HepG2 (cell line): ENCODE data around the gene ATP6V1G2. TPM values are rescaled to one million over a fixed set of nuclear protein-coding genes. Genes with fewer than 3 reads are reported as not detected.

Experiments used
- ATAC-seq: fragments of 200-7000 bp; cut with Tn5 transposase; 3 replicates; pipeline ENCODE4 v1.9.1; 2020; ENCODE audit warnings: mild to moderate bottlenecking, moderate library complexity
- BruUV-seq: library from RNA; stranded (reverse); fragments of 400-500 nt; replicated peaks from 2 replicates; lab custom pipeline; 2021; lab: Mats Ljungman, UMichigan
- CTCF ChIA-PET: fragments of 300-600 bp; formaldehyde crosslinking; extraction: SDS; loops from one replicate; lab custom pipeline; 2021; ENCODE audit warnings: low total read pairs, inconsistent platforms, low intra/inter-chr PET ratio; lab: Yijun Ruan, JAX
- POLR2A ChIA-PET: fragments of 350-600 bp; sonication (Branson Sonifier 250); formaldehyde crosslinking; loops from one replicate; lab custom pipeline; 2020; ENCODE audit warnings: antibody characterized with exemption, inconsistent platforms; lab: Yijun Ruan, JAX
- DNase-seq: peaks from one replicate; pipeline ENCODE4 v3.0.0-alpha.2; 2015; ENCODE audit warnings: low spot score
- FAIRE-seq: peaks from 3 replicates; lab custom pipeline; 2011; peaks lifted over from hg19 to GRCh38; lab: Jason Lieb, UNC
- H2AFZ ChIP-seq: one replicate; pipeline ENCODE4 v1.6.1; 2011; ENCODE audit warnings: low read length, inconsistent platforms
- H3K27ac ChIP-seq: fragments of 300-600 bp; 3 replicates; pipeline ENCODE4 v1.8.0; 2011; ENCODE audit warnings: mixed run types, mild to moderate bottlenecking, mixed read lengths, low read length, inconsistent platforms; ENCODE audit not compliant: insufficient read depth; ENCODE audit errors: extremely low read length
- H3K27me3 ChIP-seq, 2 experiments: fragments of 200-600 bp in 1 of 2; 2 replicates in 1 of 2; 3 replicates in 1 of 2; pipeline versions ENCODE4 v1.6.0 to v1.8.0; 2011; ENCODE audit warnings: low read length in 2 of 2, mild to moderate bottlenecking in 2 of 2, moderate library complexity in 2 of 2, inconsistent platforms in 1 of 2; ENCODE audit not compliant: insufficient read depth in 2 of 2, control insufficient read depth in 1 of 2
- H3K36me3 ChIP-seq, 2 experiments: fragments of 200-600 bp in 1 of 2; replicated peaks in 1 of 2; 2 replicates in 1 of 2; 3 replicates in 1 of 2; pipeline versions ENCODE4 v1.5.1 to v1.8.0; 2011; ENCODE audit warnings: low read length in 2 of 2, inconsistent platforms in 1 of 2; ENCODE audit not compliant: insufficient read depth in 2 of 2, control insufficient read depth in 1 of 2
- H3K4me1 ChIP-seq: 2 replicates; pipeline ENCODE4 v1.5.1; 2012; ENCODE audit warnings: low read length, inconsistent platforms; ENCODE audit not compliant: insufficient read depth
- H3K4me2 ChIP-seq: 2 replicates; pipeline ENCODE4 v1.6.0; 2011; ENCODE audit warnings: low read depth, low read length, inconsistent platforms
- H3K4me3 ChIP-seq, 3 experiments: fragments of 200-600 bp in 1 of 3; sonication (generic), shearing (Covaris generic) in 1 of 3; replicated peaks in 1 of 3; 2 replicates each; pipeline ENCODE4 v1.5.1; 2011 to 2016; ENCODE audit warnings: low read length in 3 of 3, inconsistent platforms in 2 of 3, low read depth in 2 of 3, mild to moderate bottlenecking in 2 of 3, control low read depth in 1 of 3, mixed read lengths in 1 of 3; ENCODE audit not compliant: insufficient read depth in 1 of 3
- H3K79me2 ChIP-seq: one replicate; pipeline ENCODE4 v1.6.1; 2011; ENCODE audit warnings: low read length, inconsistent platforms; ENCODE audit not compliant: insufficient read depth
- H3K9ac ChIP-seq: 2 replicates; pipeline ENCODE4 v1.6.0; 2011; ENCODE audit warnings: mild to moderate bottlenecking, low read depth, low read length, inconsistent platforms; ENCODE audit not compliant: insufficient read depth
- H3K9me3 ChIP-seq: 2 replicates; pipeline ENCODE4 v1.5.1; 2012; ENCODE audit warnings: mild to moderate bottlenecking, low read length
- H4K20me1 ChIP-seq: 2 replicates; pipeline ENCODE4 v1.6.0; 2011; ENCODE audit warnings: inconsistent platforms, mild to moderate bottlenecking, low read length, moderate library complexity; ENCODE audit not compliant: insufficient read depth
- CHCHD3 ChIP-seq: sonication (generic); formaldehyde crosslinking; IDR thresholded peaks from 2 replicates; pipeline ENCODE4 v1.8.0; 2022; ENCODE audit warnings: mild to moderate bottlenecking, missing genetic modification reagents, moderate library complexity
- CREB3 ChIP-seq: sonication (generic); formaldehyde crosslinking; IDR thresholded peaks from 2 replicates; pipeline ENCODE4 v1.5.0; 2020; ENCODE audit warnings: missing genetic modification reagents
- FUBP1 ChIP-seq: sonication (generic); formaldehyde crosslinking; IDR thresholded peaks from 2 replicates; pipeline ENCODE4 v1.5.1; 2020; ENCODE audit warnings: missing genetic modification reagents, mild to moderate bottlenecking, borderline replicate concordance
- HNF1B ChIP-seq: sonication (generic); formaldehyde crosslinking; IDR thresholded peaks from 2 replicates; pipeline ENCODE4 v1.5.1; 2020; ENCODE audit warnings: mild to moderate bottlenecking, moderate library complexity, missing genetic modification reagents
- IKZF1 ChIP-seq: fragments of 450-650 bp; IDR thresholded peaks from 2 replicates; pipeline ENCODE4 v1.7.1; 2016
- MTF2 ChIP-seq: sonication (generic); formaldehyde crosslinking; IDR thresholded peaks from 2 replicates; pipeline ENCODE4 v1.5.0; 2020; ENCODE audit warnings: missing genetic modification reagents, borderline replicate concordance
- NKX3-1 ChIP-seq: sonication (generic); formaldehyde crosslinking; IDR thresholded peaks from 2 replicates; pipeline ENCODE4 v1.5.0; 2020; ENCODE audit warnings: missing genetic modification reagents
- POGK ChIP-seq: sonication (generic); formaldehyde crosslinking; conservative IDR thresholded peaks from 2 replicates; pipeline ENCODE4 v1.8.0; 2022; ENCODE audit warnings: mild to moderate bottlenecking, moderate library complexity, missing genetic modification reagents
- PRMT3 ChIP-seq: sonication (generic); formaldehyde crosslinking; IDR thresholded peaks from 2 replicates; pipeline ENCODE4 v1.8.1; 2022; ENCODE audit warnings: low read depth, mild to moderate bottlenecking, moderate library complexity, missing genetic modification reagents, borderline replicate concordance
- USF2 ChIP-seq, 2 experiments: sonication (generic) in 1 of 2; formaldehyde crosslinking in 1 of 2; IDR thresholded peaks; 2 replicates each; pipeline versions ENCODE4 v1.5.1 to v1.6.1; 2011 to 2020; ENCODE audit warnings: borderline replicate concordance in 1 of 2, low read depth in 1 of 2, low read length in 1 of 2, mild to moderate bottlenecking in 1 of 2, missing genetic modification reagents in 1 of 2, moderate library complexity in 1 of 2
- ZC3H4 ChIP-seq: sonication (generic); formaldehyde crosslinking; IDR thresholded peaks from 2 replicates; pipeline ENCODE4 v1.4.0; 2020; ENCODE audit warnings: missing genetic modification reagents, borderline replicate concordance
- ZNF224 ChIP-seq: sonication (generic); formaldehyde crosslinking; IDR thresholded peaks from 2 replicates; pipeline ENCODE4 v1.5.0; 2020; ENCODE audit warnings: mild to moderate bottlenecking, missing genetic modification reagents
- ZNF530 ChIP-seq: sonication (generic); formaldehyde crosslinking; IDR thresholded peaks from 2 replicates; pipeline ENCODE4 v1.5.0; 2020; ENCODE audit warnings: low read depth, mild to moderate bottlenecking, missing genetic modification reagents
- ZNF543 ChIP-seq: sonication (generic); formaldehyde crosslinking; IDR thresholded peaks from 2 replicates; pipeline ENCODE4 v1.4.0; 2020; ENCODE audit warnings: mild to moderate bottlenecking, missing genetic modification reagents
- ZNF557 ChIP-seq: sonication (generic); formaldehyde crosslinking; IDR thresholded peaks from 2 replicates; pipeline ENCODE4 v1.4.0; 2020; ENCODE audit warnings: missing genetic modification reagents
- ZNF772 ChIP-seq: sonication (generic); formaldehyde crosslinking; IDR thresholded peaks from 2 replicates; pipeline ENCODE4 v1.5.0; 2020; ENCODE audit warnings: mild to moderate bottlenecking, missing genetic modification reagents
- WGBS: methylation state at CpG from one replicate; pipeline ENCODE4 v1.1.6; 2017; ENCODE audit warnings: low lambda C conversion rate; 5-methylcytosine and 5-hydroxymethylcytosine counted together
- in situ Hi-C: cut with HindIII; loops from 2 replicates; pipeline ENCODE4 v1.10.0; 2017; ENCODE audit warnings: low pct_unique_long_range_greater_than_20kb; ENCODE audit not compliant: extremely low pct_ligation_motif_present
- intact Hi-C: fragments of 100-400 bp; cut with micrococcal nuclease; formaldehyde crosslinking; loops from one replicate; pipeline ENCODE4 v1.10.0; 2022; ENCODE audit not compliant: unreplicated experiment
- polyA plus RNA-seq, 8 experiments: library from polyadenylated mRNA; depleted of rRNA in 3 of 8; stranded (reverse) in 7 of 8; unstranded in 1 of 8; fragments of >200 nt; fragmentation: Illumina TruSeq in 4 of 8; extraction: Trizol in 4 of 8; gene quantifications; 2 replicates each; pipeline versions ENCODE4 v1.2.1 to v1.2.3, GENCODE V29; 2011 to 2016; ENCODE audit warnings: low read depth in 4 of 8, missing spikeins in 1 of 8, mixed read lengths in 1 of 8; ENCODE audit not compliant: insufficient read depth in 1 of 8
- total RNA-seq, 5 experiments: library from RNA; depleted of rRNA; stranded (reverse); fragments of >200 nt; fragmentation: Illumina TruSeq; extraction: Trizol; gene quantifications; 2 replicates each; pipeline ENCODE4 v1.2.3, GENCODE V29; 2016; ENCODE audit warnings: low read depth in 1 of 5

The ATP6V1G2 gene
- total and polyA plus RNA-seq, 2 of the 13 experiments (the other 11 are each of a cell fraction or from before 2014, with no cell fraction given), result 0.27 to 0.83 TPM

- no peak for ATAC-seq
- Histone ChIP-seq H3K79me2 (no peaks in the 10 kb centered on the region), H3K9me3 (no peaks in the 10 kb centered on the region), H3K27me3 (0 out of 5 replicates have a peak, but pooled peaks cover 0 to 8% of the 10 kb centered on the region in 2 experiments), H3K36me3 (0 out of 5 replicates have a peak, but pooled peaks cover 0 to 6% of the 10 kb centered on the region in 2 experiments), H3K4me2 (no peak overlapping the region), H2AFZ (no peak overlapping the region), H3K27ac (no peak overlapping the region), H4K20me1 (no peaks in the 10 kb centered on the region), H3K4me3 (no peak overlapping the region), H3K4me1 (peaks cover 6% of the 10 kb centered on the region), H3K9ac (no peak overlapping the region)
- no peak for FAIRE-seq
- ChIA-PET POLR2A (no interaction called here), CTCF (no interaction called here)
- no peak for DNase-seq
- in situ Hi-C loops (no loop called here), intact Hi-C loops (no loop called here)
- 48% methylated on average over 4 of the region's 4 CpGs for WGBS
- BruUV-seq, result no TSS peak
- TF ChIP-seq ZNF224 (CRISPR knock-in tag) (no peak), NKX3-1 (CRISPR knock-in tag) (no peak), CREB3 (CRISPR knock-in tag) (no peak), MTF2 (no peak), ZNF772 (CRISPR knock-in tag) (no peak), FUBP1 (CRISPR knock-in tag) (no peak), ZNF557 (no peak), HNF1B (CRISPR knock-in tag) (no peak), ZNF530 (CRISPR knock-in tag) (no peak), CHCHD3 (CRISPR knock-in tag) (no peak), PRMT3 (CRISPR knock-in tag) (no peak), USF2 (IDR thresholded peaks at IDR 0.05; ENCODE audit: low read depth, low read length) (no peak), USF2 (CRISPR knock-in tag; IDR thresholded peaks at IDR 0.05; ENCODE audit: borderline replicate concordance) (no peak), IKZF1 (no peak), ZC3H4 (CRISPR knock-in tag) (no peak), ZNF543 (CRISPR knock-in tag) (no peak), POGK (CRISPR knock-in tag) (no peak)
Measured at GRCh38 chr6:31510007-31510406, 36.4 kb downstream of the ATP6V1G2 start.
